Measurements from ENCODE around the gene GNAQ. TPM values are rescaled to one million over a fixed set of nuclear protein-coding genes. Genes with fewer than 3 reads are reported as not detected.

The GNAQ gene
- total RNA-seq, 1 donor from 2014 or later = 64.9 TPM

DNA sequence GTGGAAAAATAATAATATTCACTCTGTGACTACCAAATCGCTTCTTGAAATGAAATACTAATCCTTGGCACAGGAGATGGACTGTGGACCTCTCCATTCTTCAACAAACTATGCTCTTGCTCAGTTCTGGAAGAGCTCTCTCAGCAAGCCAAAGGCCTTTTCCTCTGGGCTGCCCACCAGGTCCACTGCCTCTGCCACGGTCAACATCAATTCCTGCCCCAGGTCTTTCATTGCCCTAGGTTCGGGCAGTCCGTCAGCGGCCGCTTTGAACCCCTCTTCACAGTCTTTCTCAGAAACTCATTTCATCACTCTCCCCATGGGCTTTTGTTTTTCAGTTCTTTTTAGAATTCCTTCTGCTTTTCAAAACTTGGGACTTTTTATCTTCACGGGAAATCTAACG, 64.9 kb downstream of the GNAQ start:
- H3K9me3 Mint-ChIP-seq (ENCODE audit: low read depth) = peaks cover 19% of the 10 kb centered on the region
- TF ChIP-seq, protein P1, sequence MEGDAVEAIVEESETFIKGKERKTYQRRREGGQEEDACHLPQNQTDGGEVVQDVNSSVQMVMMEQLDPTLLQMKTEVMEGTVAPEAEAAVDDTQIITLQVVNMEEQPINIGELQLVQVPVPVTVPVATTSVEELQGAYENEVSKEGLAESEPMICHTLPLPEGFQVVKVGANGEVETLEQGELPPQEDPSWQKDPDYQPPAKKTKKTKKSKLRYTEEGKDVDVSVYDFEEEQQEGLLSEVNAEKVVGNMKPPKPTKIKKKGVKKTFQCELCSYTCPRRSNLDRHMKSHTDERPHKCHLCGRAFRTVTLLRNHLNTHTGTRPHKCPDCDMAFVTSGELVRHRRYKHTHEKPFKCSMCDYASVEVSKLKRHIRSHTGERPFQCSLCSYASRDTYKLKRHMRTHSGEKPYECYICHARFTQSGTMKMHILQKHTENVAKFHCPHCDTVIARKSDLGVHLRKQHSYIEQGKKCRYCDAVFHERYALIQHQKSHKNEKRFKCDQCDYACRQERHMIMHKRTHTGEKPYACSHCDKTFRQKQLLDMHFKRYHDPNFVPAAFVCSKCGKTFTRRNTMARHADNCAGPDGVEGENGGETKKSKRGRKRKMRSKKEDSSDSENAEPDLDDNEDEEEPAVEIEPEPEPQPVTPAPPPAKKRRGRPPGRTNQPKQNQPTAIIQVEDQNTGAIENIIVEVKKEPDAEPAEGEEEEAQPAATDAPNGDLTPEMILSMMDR (IDR thresholded peaks at IDR 0.05; ENCODE audit: unreplicated experiment) = no peak
- peak overlapping the region; percentile 11 for H3K27ac Mint-ChIP-seq
- H3K4me1 Mint-ChIP-seq (ENCODE audit: low read depth) = peaks cover 16% of the 10 kb centered on the region
- DNase-seq (ENCODE audit: low spot score, unreplicated experiment) = no peak
- H3K36me3 Mint-ChIP-seq (ENCODE audit: insufficient read depth) = peaks cover 17% of the 10 kb centered on the region
- H3K4me3 Mint-ChIP-seq (ENCODE audit: low read depth) = no peak overlapping the region
- no peaks in the 10 kb centered on the region for H3K27me3 Mint-ChIP-seq

DNA sequence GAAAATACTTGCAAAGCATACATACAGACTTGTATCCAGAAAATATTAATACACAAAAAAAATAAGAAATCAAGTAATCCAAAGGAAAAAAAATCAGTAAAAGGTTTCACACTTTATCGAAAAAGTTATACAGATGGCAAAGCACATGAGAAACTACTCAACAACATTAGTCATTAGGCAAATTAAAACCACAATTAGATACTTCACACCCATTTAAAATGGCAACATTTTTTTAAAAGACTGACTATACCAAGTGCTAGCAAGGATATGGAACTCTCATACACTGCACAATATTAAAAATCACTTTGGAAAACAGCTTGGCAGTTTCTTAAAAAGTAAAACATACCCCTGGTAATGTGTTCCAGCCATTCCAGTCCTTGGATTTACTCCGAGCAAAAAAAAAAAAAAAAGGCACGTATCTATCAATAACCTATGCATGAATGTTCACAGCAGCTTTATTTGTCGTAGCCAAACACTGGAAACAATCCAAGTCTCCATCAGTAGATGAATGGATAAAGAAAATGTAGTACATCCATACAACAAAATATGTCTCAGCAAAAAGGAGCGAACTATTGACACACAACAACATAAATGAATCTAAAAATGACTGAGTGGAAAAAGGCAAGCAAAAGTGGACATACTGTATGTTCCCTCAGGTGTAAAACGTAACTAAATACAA, 66.0 kb downstream of the GNAQ start:
- TF ChIP-seq, protein P1 (IDR thresholded peaks at IDR 0.05; ENCODE audit: unreplicated experiment) = no peak
- Mint-ChIP-seq H3K36me3 (ENCODE audit: insufficient read depth) (peaks cover 6% of the 10 kb centered on the region), H3K9me3 (ENCODE audit: low read depth) (peaks cover 10% of the 10 kb centered on the region), H3K4me3 (ENCODE audit: low read depth) (no peak overlapping the region), H3K4me1 (ENCODE audit: low read depth) (peaks cover 22% of the 10 kb centered on the region), H3K27me3 (no peaks in the 10 kb centered on the region), H3K27ac (no peak overlapping the region)
- DNase-seq (ENCODE audit: low spot score, unreplicated experiment) = no peak

DNA sequence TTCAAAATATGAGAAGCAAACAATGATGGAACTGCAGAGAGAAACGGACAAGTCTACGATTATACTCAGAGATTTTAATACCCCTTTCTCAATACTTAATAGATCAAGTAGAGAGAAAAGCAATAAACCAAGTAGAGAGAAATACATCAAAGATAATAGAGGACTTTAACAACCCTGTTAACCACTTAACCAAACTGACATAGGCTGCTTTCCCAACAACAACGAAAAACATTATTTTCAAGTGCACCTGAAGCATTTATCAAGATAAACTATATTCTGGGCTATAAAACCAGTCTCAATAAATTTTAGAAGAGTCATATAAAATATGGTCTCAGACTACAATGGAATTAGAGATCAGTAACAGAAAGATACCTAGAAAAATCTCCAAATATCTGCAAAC, 67.4 kb downstream of the GNAQ start:
- no peaks in the 10 kb centered on the region for H3K27me3 Mint-ChIP-seq

DNA sequence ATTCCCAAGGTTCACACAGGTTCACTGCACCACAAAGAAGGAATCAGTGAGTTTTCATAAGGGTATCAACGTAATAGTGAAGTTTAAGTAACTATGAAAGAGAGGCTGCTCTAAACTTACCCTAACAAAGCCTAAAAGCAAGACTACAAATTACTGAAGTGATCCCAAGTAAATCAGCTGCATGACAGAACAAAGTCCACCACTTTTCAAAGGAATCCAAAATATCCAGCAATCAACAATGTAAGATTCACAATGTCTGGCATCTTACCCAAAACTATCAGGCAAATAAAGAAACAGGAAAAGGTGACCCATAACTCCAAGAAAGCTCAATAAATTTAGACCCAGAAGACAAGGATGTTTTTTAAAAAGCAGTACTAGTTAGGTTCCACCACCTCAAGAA, 70.1 kb downstream of the GNAQ start:
- DNase-seq (ENCODE audit: low spot score, unreplicated experiment) = no peak
- Mint-ChIP-seq H3K4me3 (ENCODE audit: low read depth) (no peak overlapping the region), H3K9me3 (ENCODE audit: low read depth) (peaks cover 7% of the 10 kb centered on the region), H3K36me3 (ENCODE audit: insufficient read depth) (peaks cover 4% of the 10 kb centered on the region), H3K4me1 (ENCODE audit: low read depth) (peaks cover 26% of the 10 kb centered on the region), H3K27me3 (no peaks in the 10 kb centered on the region), H3K27ac (no peak overlapping the region)
- TF ChIP-seq, protein P1 (IDR thresholded peaks at IDR 0.05; ENCODE audit: unreplicated experiment) = no peak

More for the DNA sequence above, 67.4 kb downstream of the GNAQ start:
- H3K27ac Mint-ChIP-seq = no peak overlapping the region
- DNase-seq (ENCODE audit: low spot score, unreplicated experiment) = no peak
- no peak overlapping the region for H3K4me3 Mint-ChIP-seq (ENCODE audit: low read depth)
- TF ChIP-seq, protein P1 (IDR thresholded peaks at IDR 0.05; ENCODE audit: unreplicated experiment) = no peak
- peaks cover 4% of the 10 kb centered on the region for H3K36me3 Mint-ChIP-seq (ENCODE audit: insufficient read depth)
- H3K4me1 Mint-ChIP-seq (ENCODE audit: low read depth) = peaks cover 26% of the 10 kb centered on the region
- peaks cover 7% of the 10 kb centered on the region for H3K9me3 Mint-ChIP-seq (ENCODE audit: low read depth)

DNA sequence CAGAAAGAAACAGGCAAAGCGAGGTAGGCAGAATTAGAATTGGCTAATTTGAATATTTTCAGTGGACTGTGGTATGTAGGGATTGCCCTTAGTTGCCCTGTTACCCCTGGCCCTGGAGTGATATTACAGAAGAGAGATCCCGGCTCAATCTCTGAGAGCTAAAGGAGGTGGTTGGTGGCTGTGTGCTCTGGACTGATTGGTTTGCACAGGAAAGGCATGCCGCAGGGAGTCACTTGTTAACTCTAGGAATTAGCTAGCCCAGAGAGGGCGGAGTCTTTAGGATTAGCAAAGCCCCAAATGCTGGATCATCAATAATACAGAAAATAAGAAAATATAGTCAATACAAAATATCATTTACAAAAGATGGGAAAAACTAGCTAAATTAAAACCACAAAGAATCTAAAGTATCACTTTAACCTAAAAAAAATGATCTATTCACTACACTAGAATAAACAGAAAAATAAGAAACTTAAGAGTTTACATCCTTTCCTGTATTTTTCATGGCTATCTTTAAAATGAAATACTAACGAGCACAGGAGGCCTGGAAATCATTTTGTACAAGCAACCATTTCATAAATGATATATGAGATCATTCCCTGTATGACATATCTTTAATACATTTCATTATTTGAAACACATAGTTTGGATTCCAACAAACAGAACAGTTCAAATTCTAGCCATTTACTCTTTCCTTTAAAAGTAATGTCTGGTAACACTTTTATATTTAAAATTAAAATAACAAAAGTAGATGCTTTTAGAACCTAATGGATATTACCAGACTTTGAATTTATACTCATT, 71.1 kb downstream of the GNAQ start:
- H3K4me3 Mint-ChIP-seq (ENCODE audit: low read depth) = no peak overlapping the region
- peaks cover 22% of the 10 kb centered on the region for H3K4me1 Mint-ChIP-seq (ENCODE audit: low read depth)
- peaks cover 4% of the 10 kb centered on the region for H3K36me3 Mint-ChIP-seq (ENCODE audit: insufficient read depth)
- H3K9me3 Mint-ChIP-seq (ENCODE audit: low read depth) = peaks cover 7% of the 10 kb centered on the region
- DNase-seq (ENCODE audit: low spot score, unreplicated experiment) = no peak
- H3K27me3 Mint-ChIP-seq = no peaks in the 10 kb centered on the region
- H3K27ac Mint-ChIP-seq = no peak overlapping the region
- TF ChIP-seq, protein P1 (IDR thresholded peaks at IDR 0.05; ENCODE audit: unreplicated experiment) = no peak

Data from progenitor cell of endocrine pancreas (in vitro differentiated cells).